ENCODE measurements around the gene IRGM.

DNA sequence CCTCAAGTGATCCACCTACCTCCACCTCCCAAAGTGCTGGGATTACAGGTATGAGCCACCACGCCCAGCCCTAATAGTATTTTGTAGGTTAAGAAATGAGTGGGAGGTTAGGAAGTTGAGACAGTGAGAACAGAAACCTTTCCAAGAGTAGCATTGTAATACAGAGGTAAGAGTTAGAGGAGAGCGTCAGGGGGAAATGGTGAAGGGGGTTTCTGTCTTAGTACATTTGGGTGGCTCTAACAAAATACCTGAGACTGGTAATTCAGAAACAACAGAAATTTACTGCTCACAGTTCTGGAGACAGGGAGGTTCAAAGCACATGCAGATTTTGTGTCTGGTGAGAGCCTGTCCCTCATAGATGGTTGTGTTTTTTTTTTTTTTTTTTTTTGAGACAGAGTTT, 48.9 kb upstream of the IRGM start:
- TF ChIP-seq, protein P1, sequence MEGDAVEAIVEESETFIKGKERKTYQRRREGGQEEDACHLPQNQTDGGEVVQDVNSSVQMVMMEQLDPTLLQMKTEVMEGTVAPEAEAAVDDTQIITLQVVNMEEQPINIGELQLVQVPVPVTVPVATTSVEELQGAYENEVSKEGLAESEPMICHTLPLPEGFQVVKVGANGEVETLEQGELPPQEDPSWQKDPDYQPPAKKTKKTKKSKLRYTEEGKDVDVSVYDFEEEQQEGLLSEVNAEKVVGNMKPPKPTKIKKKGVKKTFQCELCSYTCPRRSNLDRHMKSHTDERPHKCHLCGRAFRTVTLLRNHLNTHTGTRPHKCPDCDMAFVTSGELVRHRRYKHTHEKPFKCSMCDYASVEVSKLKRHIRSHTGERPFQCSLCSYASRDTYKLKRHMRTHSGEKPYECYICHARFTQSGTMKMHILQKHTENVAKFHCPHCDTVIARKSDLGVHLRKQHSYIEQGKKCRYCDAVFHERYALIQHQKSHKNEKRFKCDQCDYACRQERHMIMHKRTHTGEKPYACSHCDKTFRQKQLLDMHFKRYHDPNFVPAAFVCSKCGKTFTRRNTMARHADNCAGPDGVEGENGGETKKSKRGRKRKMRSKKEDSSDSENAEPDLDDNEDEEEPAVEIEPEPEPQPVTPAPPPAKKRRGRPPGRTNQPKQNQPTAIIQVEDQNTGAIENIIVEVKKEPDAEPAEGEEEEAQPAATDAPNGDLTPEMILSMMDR (IDR thresholded peaks at IDR 0.05): no peak
- TF ChIP-seq POLR2AphosphoS5 (IDR thresholded peaks at IDR 0.05; ENCODE audit: insufficient read depth in 1 of 2, low read depth in 1 of 2): no peak
- TF ChIP-seq POLR2A (IDR thresholded peaks at IDR 0.05): no peak

All from vagina (tissue), 2 donors.